HL-60 (cell line): ENCODE measurements around the gene LRRC8B.

Source experiments
- GABPA ChIP-seq: IDR thresholded peaks from 2 replicates; pipeline ENCODE4 v1.6.1; 2012; ENCODE audit warnings: low read depth
- POLR2AphosphoS5 ChIP-seq: IDR thresholded peaks from 2 replicates; pipeline ENCODE4 v1.6.1; 2012; ENCODE audit warnings: low read depth
- SPI1 ChIP-seq: IDR thresholded peaks from 2 replicates; pipeline ENCODE4 v1.6.1; 2012; ENCODE audit warnings: low read depth, mild to moderate bottlenecking, borderline replicate concordance
- TF ChIP-seq, protein P1 (sequence below): IDR thresholded peaks from one replicate; pipeline ENCODE4 v1.5.1; 2011; ENCODE audit warnings: low read length, control low read depth, inconsistent platforms; ENCODE audit not compliant: insufficient read depth

DNA sequence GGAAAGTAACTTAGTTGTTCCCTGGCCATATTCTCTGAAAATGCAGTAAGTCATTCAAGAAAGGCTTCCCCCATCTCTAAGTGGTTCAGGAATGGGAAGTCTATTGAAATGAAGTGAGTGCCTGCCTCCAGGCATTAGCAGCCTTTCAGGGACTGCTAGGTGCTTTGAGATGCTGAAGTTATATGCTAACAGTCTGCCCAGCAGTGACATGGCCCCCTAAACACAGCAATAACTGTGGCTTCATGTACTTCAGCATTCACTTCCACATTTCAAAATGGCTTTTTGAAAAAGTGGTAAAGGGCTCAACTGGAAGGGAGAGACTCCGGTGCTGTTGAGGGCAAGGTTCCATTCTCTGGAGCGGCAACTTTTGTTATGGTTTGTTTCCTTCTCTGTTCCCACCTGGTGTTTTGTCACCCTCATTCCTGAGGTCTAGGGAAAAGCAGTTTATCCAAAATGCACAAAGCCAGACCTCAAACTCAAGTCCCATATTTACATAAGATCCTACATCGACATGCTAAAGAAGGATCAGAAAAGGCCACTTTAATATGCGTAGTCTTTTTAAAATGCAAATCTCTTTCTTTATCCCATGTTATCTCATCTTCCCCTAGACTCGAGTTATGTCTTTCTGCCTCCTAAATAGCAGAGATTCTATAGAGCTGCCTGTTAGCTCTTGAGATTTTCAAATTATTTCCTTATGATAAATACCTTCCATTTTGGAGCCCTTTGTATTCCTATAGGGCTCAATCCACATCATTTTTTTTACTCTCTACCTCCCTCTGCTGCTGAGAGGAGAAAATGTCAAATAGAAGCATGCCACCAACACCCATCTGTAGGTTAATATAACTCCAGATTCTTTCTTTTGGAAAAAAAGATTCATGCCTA lies 74.1 kb downstream of the LRRC8B start:
- TF ChIP-seq, protein P1, sequence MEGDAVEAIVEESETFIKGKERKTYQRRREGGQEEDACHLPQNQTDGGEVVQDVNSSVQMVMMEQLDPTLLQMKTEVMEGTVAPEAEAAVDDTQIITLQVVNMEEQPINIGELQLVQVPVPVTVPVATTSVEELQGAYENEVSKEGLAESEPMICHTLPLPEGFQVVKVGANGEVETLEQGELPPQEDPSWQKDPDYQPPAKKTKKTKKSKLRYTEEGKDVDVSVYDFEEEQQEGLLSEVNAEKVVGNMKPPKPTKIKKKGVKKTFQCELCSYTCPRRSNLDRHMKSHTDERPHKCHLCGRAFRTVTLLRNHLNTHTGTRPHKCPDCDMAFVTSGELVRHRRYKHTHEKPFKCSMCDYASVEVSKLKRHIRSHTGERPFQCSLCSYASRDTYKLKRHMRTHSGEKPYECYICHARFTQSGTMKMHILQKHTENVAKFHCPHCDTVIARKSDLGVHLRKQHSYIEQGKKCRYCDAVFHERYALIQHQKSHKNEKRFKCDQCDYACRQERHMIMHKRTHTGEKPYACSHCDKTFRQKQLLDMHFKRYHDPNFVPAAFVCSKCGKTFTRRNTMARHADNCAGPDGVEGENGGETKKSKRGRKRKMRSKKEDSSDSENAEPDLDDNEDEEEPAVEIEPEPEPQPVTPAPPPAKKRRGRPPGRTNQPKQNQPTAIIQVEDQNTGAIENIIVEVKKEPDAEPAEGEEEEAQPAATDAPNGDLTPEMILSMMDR = peak; percentile 34
- TF ChIP-seq POLR2AphosphoS5 (no peak), SPI1 (no peak), GABPA (no peak)
